Measurements from ENCODE around the gene BCHE. TPM values are rescaled to one million over a fixed set of nuclear protein-coding genes. Genes with fewer than 3 reads are reported as not detected.

BCHE gene
- total and polyA plus RNA-seq, 11 donors: 0.56 to 37.1 (median 1.3) TPM

- DNase-seq (no peak), ATAC-seq (no peak)
- Histone ChIP-seq H3K4me3 (no peak overlapping the region), H3K27me3 (no peaks in the 10 kb centered on the region), H3K9me3 (peaks cover 0 to 4% (median 0%) of the 10 kb centered on the region in 12 donors), H3K27ac (no peak overlapping the region), H3K4me1 (no peaks in the 10 kb centered on the region), H3K36me3 (no peaks in the 10 kb centered on the region)
- TF ChIP-seq, protein P1, sequence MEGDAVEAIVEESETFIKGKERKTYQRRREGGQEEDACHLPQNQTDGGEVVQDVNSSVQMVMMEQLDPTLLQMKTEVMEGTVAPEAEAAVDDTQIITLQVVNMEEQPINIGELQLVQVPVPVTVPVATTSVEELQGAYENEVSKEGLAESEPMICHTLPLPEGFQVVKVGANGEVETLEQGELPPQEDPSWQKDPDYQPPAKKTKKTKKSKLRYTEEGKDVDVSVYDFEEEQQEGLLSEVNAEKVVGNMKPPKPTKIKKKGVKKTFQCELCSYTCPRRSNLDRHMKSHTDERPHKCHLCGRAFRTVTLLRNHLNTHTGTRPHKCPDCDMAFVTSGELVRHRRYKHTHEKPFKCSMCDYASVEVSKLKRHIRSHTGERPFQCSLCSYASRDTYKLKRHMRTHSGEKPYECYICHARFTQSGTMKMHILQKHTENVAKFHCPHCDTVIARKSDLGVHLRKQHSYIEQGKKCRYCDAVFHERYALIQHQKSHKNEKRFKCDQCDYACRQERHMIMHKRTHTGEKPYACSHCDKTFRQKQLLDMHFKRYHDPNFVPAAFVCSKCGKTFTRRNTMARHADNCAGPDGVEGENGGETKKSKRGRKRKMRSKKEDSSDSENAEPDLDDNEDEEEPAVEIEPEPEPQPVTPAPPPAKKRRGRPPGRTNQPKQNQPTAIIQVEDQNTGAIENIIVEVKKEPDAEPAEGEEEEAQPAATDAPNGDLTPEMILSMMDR (IDR thresholded peaks at IDR 0.05): no peak
- TF ChIP-seq POLR2A (IDR thresholded peaks at IDR 0.05): no peak
- intact Hi-C loops (cut with DNase I): no loop called here
- 65 to 88% (median 85%) methylated on average over 3 of the region's 3 CpGs for WGBS, 4 donors
Observed at GRCh38 chr3:165759041-165759440, 78.2 kb downstream of the BCHE start.

- H3K4me1 ChIP-seq: no peaks in the 10 kb centered on the region
- DNase-seq: no peak
- H3K27ac ChIP-seq: no peak overlapping the region
- no peaks in the 10 kb centered on the region for H3K36me3 ChIP-seq
- H3K4me3 ChIP-seq: no peak overlapping the region
- TF ChIP-seq POLR2A (IDR thresholded peaks at IDR 0.05): no peak
- TF ChIP-seq, protein P1 (IDR thresholded peaks at IDR 0.05): no peak
- intact Hi-C loops (cut with DNase I): no loop called here
- no peak for ATAC-seq
- no peaks in the 10 kb centered on the region for H3K27me3 ChIP-seq
- WGBS, 4 donors: 77 to 91% (median 83%) methylated on average over 1 of the region's 1 CpG
- no peaks in the 10 kb centered on the region for H3K9me3 ChIP-seq
Observed at GRCh38 chr3:165755571-165755970, 81.7 kb downstream of the BCHE start.

DNA sequence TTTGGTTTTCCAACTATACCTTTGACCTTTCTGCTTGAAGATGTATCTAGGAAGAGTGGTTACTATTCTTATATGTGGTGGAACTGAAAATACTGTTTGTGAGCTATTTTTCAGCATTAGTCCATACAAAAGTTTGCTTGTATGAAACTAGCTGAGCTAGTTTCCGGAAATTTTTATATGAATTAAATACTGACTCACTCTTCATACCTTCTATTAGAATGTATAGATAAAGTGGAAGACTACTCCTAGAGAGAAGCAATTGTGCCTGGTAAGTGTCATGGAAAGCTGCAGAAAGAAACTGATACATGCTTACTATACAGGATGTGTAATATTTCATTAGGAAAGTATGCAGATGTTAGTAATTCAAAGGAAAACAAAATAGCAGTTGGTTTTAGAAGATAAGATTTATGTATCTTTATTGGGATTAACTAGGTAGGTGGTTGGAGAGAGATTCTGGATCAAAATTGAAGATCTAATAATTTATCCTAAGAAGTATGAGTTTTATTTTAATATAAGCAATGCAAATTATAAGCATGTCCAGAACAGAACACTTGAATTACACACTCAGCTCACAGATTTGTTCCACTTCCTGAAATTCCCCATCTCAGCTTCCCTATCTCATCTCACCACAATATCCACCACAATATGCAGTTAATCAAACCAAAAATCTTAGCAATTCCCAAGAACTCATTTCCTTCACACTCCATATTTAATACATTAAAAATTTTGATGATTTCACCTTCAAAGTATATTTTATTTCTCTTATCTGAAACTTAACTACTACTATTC is 82.8 kb downstream of the BCHE start:
- WGBS, 4 donors: 75 to 87% (median 82%) methylated on average over 1 of the region's 1 CpG
- intact Hi-C loops (cut with DNase I): no loop called here
- Histone ChIP-seq H3K27ac (no peak overlapping the region), H3K9me3 (no peaks in the 10 kb centered on the region), H3K4me3 (no peak overlapping the region), H3K4me1 (no peaks in the 10 kb centered on the region), H3K36me3 (no peaks in the 10 kb centered on the region), H3K27me3 (no peaks in the 10 kb centered on the region)
- DNase-seq (no peak), ATAC-seq (no peak)
- TF ChIP-seq POLR2A (IDR thresholded peaks at IDR 0.05): no peak
- TF ChIP-seq, protein P1 (IDR thresholded peaks at IDR 0.05): no peak

DNA sequence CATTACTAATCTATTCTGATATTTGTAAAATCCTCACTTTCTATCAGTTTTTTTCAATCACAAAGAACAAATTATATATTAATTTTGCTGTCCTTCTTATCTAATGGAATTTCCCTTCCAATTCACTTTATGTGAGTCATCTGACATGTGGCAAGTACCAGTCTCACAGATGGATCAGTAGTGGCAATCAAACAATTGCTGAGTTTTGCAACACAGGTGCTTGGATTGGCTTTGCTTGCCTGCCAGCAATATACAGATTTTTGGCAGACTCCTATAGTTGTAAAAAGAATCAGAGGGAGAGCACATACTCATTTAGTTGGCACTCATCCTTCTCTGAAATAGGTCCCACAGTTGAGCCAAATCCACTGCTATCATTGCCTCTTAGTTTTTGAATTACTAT is 83.7 kb downstream of the BCHE start:
- H3K27ac ChIP-seq: no peak overlapping the region
- no peak for ATAC-seq
- intact Hi-C loops (cut with DNase I): no loop called here
- H3K36me3 ChIP-seq: no peaks in the 10 kb centered on the region
- no peak for DNase-seq
- TF ChIP-seq, protein P1 (IDR thresholded peaks at IDR 0.05): no peak
- no peak for TF ChIP-seq POLR2A (IDR thresholded peaks at IDR 0.05)
- H3K4me1 ChIP-seq: no peaks in the 10 kb centered on the region
- no peaks in the 10 kb centered on the region for H3K9me3 ChIP-seq
- no peak overlapping the region for H3K4me3 ChIP-seq
- H3K27me3 ChIP-seq: no peaks in the 10 kb centered on the region

Measured in heart left ventricle (tissue), 16 donors.